ENCODE data around the gene TENT4B. TPM values are rescaled to one million over a fixed set of nuclear protein-coding genes. Genes with fewer than 3 reads are reported as not detected.
A peak's percentile ranks its signal among the peaks of the same experiment; 100 is the strongest.

TENT4B gene
- polyA plus RNA-seq, 2 of the 4 experiments (the other 2 are of a cell fraction), result 12.2 to 19.4 TPM

- H3K9me3 ChIP-seq, result no peaks in the 10 kb centered on the region
- H3K4me1 ChIP-seq, result peaks cover 19% of the 10 kb centered on the region
- ATAC-seq (no peak), DNase-seq (ENCODE audit: low read depth in 1 of 2, low spot score in 1 of 2) (no peak), FAIRE-seq (no peak)
- no peak for TF ChIP-seq TFCP2L1 (CRISPR knock-in tag; IDR thresholded peaks at IDR 0.05)
- TF ChIP-seq RAD21 (conservative IDR thresholded peaks at IDR 0.05 in 1 of 2, IDR thresholded peaks at IDR 0.05 in 1 of 2), result no peak
- TF ChIP-seq HOXB5 (CRISPR knock-in tag; IDR thresholded peaks at IDR 0.05), result no peak
- no peak overlapping the region for H3K4me2 ChIP-seq
- 69% methylated on average over 4 of the region's 4 CpGs for WGBS (ENCODE audit: missing lambda C conversion rate)
- no peak overlapping the region for H3K4me3 ChIP-seq
- CTCF ChIA-PET, result interaction anchor here (0.8 to 1.6 kb wide), 5 partner anchors 15 to 634 kb away, joined by 3 to 6 read pairs (median 3); no protein-coding TSS in a partner anchor
- POLR2A ChIA-PET, result no interaction called here
- no peak overlapping the region for H3K27ac ChIP-seq
Observed at GRCh38 chr16:50172195-50172922, 19.3 kb downstream of the TENT4B start.

- WGBS (ENCODE audit: missing lambda C conversion rate), result 92% methylated on average over 5 of the region's 5 CpGs
- ATAC-seq, result no peak
- DNase-seq (ENCODE audit: low read depth in 1 of 2, low spot score in 1 of 2), result no peak
- no peaks in the 10 kb centered on the region for H3K9me3 ChIP-seq
- peaks cover 13% of the 10 kb centered on the region for H3K4me1 ChIP-seq
- no peak overlapping the region for H3K4me2 ChIP-seq
- no peak overlapping the region for H3K27ac ChIP-seq
- TF ChIP-seq MAZ (IDR thresholded peaks at IDR 0.05; ENCODE audit: borderline replicate concordance, low read depth, low read length), result no peak
- TF ChIP-seq ZC3H11A (IDR thresholded peaks at IDR 0.05), result no peak
- TF ChIP-seq TP53 (CRISPR knock-in tag; IDR thresholded peaks at IDR 0.05), result no peak
- no peak for TF ChIP-seq HOXB13 (CRISPR knock-in tag; IDR thresholded peaks at IDR 0.05; ENCODE audit: low read depth)
- no peak for TF ChIP-seq NR3C1 (IDR thresholded peaks at IDR 0.05)
- no peak for TF ChIP-seq MYC (IDR thresholded peaks at IDR 0.05; ENCODE audit: borderline replicate concordance, low read length)
- no peak for TF ChIP-seq JUN (IDR thresholded peaks at IDR 0.05)
- no peak for TF ChIP-seq BCL3 (IDR thresholded peaks at IDR 0.05)
- no peak for TF ChIP-seq ZFP36 (IDR thresholded peaks at IDR 0.05; ENCODE audit: borderline replicate concordance, partially characterized antibody)
- no peak for TF ChIP-seq PBX3 (IDR thresholded peaks at IDR 0.05)
- TF ChIP-seq POLR2AphosphoS2 (conservative IDR thresholded peaks at IDR 0.05; ENCODE audit: low read length), result no peak
- TF ChIP-seq SMC3 (IDR thresholded peaks at IDR 0.05), result no peak
- no peak for TF ChIP-seq HOXA7 (CRISPR knock-in tag; IDR thresholded peaks at IDR 0.05)
- no peak for TF ChIP-seq RARB (CRISPR knock-in tag; IDR thresholded peaks at IDR 0.05)
- TF ChIP-seq RNF2 (IDR thresholded peaks at IDR 0.05; ENCODE audit: borderline replicate concordance, low read depth), result no peak
- FAIRE-seq, result no peak
- ChIA-PET POLR2A (no interaction called here), CTCF (interaction anchor here (0.9 to 1.1 kb wide), 3 partner anchors 17 to 633 kb away, joined by 3 read pairs; no protein-coding TSS in a partner anchor)
- no peak overlapping the region for H3K4me3 ChIP-seq
Observed at GRCh38 chr16:50173316-50173715, 20.2 kb downstream of the TENT4B start.

GRCh38 chr16:50178491-50178941, 25.4 kb downstream of the TENT4B start:
- Histone ChIP-seq H3K9me3 (no peaks in the 10 kb centered on the region), H3K4me2 (no peak overlapping the region)
- no peak for TF ChIP-seq USF2 (IDR thresholded peaks at IDR 0.05)
- peak; percentile 91 for TF ChIP-seq MAFK (IDR thresholded peaks at IDR 0.05; ENCODE audit: partially characterized antibody)

More at GRCh38 chr16:50178491-50178941, 25.4 kb downstream of the TENT4B start:
- ATAC-seq (no peak), DNase-seq (ENCODE audit: low read depth in 1 of 2, low spot score in 1 of 2) (no peak), FAIRE-seq (no peak)
- peaks cover 25% of the 10 kb centered on the region for H3K4me1 ChIP-seq
- POLR2A ChIA-PET, result no interaction called here
- no peak overlapping the region for H3K27ac ChIP-seq
- WGBS (ENCODE audit: missing lambda C conversion rate), result 82% methylated on average over 1 of the region's 1 CpG
- H3K4me3 ChIP-seq, result no peak overlapping the region
- CTCF ChIA-PET, result no interaction called here

Data from A549 (cell line).